ENCODE data around the gene NKG7.

DNA sequence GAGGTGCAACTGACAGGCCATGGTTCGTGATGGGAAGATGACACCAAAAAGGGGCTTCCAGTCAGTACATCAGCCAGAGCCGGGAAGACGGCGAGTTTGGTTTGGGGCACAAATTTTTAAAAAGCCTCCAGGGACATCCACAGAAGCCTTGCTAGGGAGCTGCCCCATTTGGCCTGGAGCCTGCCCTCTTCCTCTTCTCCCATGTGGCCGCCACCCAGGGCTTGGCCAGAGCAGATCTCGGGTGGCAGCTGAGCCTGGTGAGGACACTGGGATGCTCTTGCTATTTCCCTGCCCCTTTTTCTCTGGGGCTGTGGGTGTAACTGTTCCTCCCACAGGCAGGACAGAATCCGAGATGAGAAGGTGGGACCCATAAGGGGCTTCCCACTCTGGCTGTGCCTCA is 14.5 kb downstream of the NKG7 start:
- TF ChIP-seq, protein P1, sequence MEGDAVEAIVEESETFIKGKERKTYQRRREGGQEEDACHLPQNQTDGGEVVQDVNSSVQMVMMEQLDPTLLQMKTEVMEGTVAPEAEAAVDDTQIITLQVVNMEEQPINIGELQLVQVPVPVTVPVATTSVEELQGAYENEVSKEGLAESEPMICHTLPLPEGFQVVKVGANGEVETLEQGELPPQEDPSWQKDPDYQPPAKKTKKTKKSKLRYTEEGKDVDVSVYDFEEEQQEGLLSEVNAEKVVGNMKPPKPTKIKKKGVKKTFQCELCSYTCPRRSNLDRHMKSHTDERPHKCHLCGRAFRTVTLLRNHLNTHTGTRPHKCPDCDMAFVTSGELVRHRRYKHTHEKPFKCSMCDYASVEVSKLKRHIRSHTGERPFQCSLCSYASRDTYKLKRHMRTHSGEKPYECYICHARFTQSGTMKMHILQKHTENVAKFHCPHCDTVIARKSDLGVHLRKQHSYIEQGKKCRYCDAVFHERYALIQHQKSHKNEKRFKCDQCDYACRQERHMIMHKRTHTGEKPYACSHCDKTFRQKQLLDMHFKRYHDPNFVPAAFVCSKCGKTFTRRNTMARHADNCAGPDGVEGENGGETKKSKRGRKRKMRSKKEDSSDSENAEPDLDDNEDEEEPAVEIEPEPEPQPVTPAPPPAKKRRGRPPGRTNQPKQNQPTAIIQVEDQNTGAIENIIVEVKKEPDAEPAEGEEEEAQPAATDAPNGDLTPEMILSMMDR (IDR thresholded peaks at IDR 0.05; ENCODE audit: low read length), result no peak
- no peak for TF ChIP-seq EZH2 (IDR thresholded peaks at IDR 0.05; ENCODE audit: borderline replicate concordance, low read length)

All from OCI-LY1 (cell line).